Measurements from ENCODE around the gene CDC6.

CDC6 gene

DNA sequence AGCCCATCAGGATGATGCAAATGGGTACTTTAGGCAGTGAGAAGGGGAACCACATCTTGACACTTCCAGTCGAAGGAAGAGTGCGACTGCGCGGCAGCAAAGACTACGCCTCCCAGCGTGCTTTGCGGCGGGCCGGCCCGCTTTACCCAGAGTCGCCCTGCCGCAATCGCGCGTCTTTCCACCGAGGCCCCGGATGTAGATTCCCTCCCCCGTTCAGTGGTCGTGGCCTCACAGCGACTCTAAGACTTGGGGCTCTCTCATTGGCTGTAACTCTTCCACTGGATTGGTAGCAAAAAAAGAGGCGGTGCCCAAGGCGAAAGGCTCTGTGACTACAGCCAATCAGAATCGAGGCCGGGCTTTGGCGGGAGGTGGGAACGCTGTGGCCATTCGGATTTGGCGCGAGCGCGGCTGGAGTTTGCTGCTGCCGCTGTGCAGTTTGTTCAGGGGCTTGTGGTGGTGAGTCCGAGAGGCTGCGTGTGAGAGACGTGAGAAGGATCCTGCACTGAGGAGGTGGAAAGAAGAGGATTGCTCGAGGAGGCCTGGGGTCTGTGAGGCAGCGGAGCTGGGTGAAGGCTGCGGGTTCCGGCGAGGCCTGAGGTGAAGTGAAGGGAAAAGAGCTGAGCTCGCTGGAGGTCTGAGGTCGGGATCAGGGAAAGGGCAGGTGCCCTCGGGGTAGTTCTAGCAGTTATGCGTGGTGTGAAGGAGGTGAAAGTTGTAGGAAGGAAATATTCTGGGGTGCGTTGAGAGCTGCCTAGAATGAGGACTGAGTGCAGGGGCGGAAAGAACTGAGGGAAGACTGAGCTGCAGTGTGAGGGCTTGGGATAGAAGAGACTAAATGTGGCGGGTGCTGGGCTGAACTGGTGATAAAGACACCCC, at the start of gene CDC6 (continued):
- TF ChIP-seq, protein P1, sequence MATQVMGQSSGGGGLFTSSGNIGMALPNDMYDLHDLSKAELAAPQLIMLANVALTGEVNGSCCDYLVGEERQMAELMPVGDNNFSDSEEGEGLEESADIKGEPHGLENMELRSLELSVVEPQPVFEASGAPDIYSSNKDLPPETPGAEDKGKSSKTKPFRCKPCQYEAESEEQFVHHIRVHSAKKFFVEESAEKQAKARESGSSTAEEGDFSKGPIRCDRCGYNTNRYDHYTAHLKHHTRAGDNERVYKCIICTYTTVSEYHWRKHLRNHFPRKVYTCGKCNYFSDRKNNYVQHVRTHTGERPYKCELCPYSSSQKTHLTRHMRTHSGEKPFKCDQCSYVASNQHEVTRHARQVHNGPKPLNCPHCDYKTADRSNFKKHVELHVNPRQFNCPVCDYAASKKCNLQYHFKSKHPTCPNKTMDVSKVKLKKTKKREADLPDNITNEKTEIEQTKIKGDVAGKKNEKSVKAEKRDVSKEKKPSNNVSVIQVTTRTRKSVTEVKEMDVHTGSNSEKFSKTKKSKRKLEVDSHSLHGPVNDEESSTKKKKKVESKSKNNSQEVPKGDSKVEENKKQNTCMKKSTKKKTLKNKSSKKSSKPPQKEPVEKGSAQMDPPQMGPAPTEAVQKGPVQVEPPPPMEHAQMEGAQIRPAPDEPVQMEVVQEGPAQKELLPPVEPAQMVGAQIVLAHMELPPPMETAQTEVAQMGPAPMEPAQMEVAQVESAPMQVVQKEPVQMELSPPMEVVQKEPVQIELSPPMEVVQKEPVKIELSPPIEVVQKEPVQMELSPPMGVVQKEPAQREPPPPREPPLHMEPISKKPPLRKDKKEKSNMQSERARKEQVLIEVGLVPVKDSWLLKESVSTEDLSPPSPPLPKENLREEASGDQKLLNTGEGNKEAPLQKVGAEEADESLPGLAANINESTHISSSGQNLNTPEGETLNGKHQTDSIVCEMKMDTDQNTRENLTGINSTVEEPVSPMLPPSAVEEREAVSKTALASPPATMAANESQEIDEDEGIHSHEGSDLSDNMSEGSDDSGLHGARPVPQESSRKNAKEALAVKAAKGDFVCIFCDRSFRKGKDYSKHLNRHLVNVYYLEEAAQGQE (tag by site-specific recombination; IDR thresholded peaks at IDR 0.05) = peak; percentile 65
- TF ChIP-seq SP7 (tag by site-specific recombination; IDR thresholded peaks at IDR 0.05) (peak; percentile 88), ZNF174 (tag by site-specific recombination; IDR thresholded peaks at IDR 0.05) (no peak), ZSCAN30 (tag by site-specific recombination; IDR thresholded peaks at IDR 0.05) (peak; percentile 17; the same call in 1 of the 2 replicates), ZNF157 (tag by site-specific recombination; IDR thresholded peaks at IDR 0.05) (no peak), ZNF747 (tag by site-specific recombination; IDR thresholded peaks at IDR 0.05) (no peak), WT1 (tag by site-specific recombination; IDR thresholded peaks at IDR 0.05) (peak; percentile 53; the same call in 1 of the 2 replicates), ZIC2 (tag by site-specific recombination; IDR thresholded peaks at IDR 0.05) (peak; percentile 83), OVOL3 (tag by site-specific recombination; IDR thresholded peaks at IDR 0.05) (0 out of 2 replicates have a peak, but pooled peaks have one; percentile 46), ZNF335 (tag by site-specific recombination; conservative IDR thresholded peaks at IDR 0.05) (peak; percentile 66; the same call in 1 of the 2 replicates), ZNF2 (tag by site-specific recombination; IDR thresholded peaks at IDR 0.05) (peak; percentile 98), ZNF341 (tag by site-specific recombination; IDR thresholded peaks at IDR 0.05; ENCODE audit: low read depth) (peak; percentile 64), REPIN1 (tag by site-specific recombination; IDR thresholded peaks at IDR 0.05; ENCODE audit: low read depth) (peak; percentile 60; the same call in 1 of the 2 replicates), KLF9 (tag by site-specific recombination; IDR thresholded peaks at IDR 0.05; ENCODE audit: low read depth) (peak; percentile 61; the same call in 1 of the 2 replicates), ZSCAN23 (tag by site-specific recombination; IDR thresholded peaks at IDR 0.05) (peak; percentile 77; the same call in 1 of the 2 replicates), ZNF792 (tag by site-specific recombination; IDR thresholded peaks at IDR 0.05) (no peak)
- TF ChIP-seq, protein P2, sequence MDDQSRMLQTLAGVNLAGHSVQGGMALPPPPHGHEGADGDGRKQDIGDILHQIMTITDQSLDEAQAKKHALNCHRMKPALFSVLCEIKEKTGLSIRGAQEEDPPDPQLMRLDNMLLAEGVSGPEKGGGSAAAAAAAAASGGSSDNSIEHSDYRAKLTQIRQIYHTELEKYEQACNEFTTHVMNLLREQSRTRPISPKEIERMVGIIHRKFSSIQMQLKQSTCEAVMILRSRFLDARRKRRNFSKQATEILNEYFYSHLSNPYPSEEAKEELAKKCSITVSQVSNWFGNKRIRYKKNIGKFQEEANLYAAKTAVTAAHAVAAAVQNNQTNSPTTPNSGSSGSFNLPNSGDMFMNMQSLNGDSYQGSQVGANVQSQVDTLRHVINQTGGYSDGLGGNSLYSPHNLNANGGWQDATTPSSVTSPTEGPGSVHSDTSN (CRISPR knock-in tag; IDR thresholded peaks at IDR 0.05) = no peak; the same call in 1 of the 2 replicates
- TF ChIP-seq, protein P3, sequence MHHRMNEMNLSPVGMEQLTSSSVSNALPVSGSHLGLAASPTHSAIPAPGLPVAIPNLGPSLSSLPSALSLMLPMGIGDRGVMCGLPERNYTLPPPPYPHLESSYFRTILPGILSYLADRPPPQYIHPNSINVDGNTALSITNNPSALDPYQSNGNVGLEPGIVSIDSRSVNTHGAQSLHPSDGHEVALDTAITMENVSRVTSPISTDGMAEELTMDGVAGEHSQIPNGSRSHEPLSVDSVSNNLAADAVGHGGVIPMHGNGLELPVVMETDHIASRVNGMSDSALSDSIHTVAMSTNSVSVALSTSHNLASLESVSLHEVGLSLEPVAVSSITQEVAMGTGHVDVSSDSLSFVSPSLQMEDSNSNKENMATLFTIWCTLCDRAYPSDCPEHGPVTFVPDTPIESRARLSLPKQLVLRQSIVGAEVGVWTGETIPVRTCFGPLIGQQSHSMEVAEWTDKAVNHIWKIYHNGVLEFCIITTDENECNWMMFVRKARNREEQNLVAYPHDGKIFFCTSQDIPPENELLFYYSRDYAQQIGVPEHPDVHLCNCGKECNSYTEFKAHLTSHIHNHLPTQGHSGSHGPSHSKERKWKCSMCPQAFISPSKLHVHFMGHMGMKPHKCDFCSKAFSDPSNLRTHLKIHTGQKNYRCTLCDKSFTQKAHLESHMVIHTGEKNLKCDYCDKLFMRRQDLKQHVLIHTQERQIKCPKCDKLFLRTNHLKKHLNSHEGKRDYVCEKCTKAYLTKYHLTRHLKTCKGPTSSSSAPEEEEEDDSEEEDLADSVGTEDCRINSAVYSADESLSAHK (tag by site-specific recombination; IDR thresholded peaks at IDR 0.05) = 0 out of 2 replicates have a peak, but pooled peaks have one; percentile 47
- TF ChIP-seq, protein P4, sequence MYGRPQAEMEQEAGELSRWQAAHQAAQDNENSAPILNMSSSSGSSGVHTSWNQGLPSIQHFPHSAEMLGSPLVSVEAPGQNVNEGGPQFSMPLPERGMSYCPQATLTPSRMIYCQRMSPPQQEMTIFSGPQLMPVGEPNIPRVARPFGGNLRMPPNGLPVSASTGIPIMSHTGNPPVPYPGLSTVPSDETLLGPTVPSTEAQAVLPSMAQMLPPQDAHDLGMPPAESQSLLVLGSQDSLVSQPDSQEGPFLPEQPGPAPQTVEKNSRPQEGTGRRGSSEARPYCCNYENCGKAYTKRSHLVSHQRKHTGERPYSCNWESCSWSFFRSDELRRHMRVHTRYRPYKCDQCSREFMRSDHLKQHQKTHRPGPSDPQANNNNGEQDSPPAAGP (tag by site-specific recombination; IDR thresholded peaks at IDR 0.05) = peak; percentile 94
- TF ChIP-seq, protein P5, sequence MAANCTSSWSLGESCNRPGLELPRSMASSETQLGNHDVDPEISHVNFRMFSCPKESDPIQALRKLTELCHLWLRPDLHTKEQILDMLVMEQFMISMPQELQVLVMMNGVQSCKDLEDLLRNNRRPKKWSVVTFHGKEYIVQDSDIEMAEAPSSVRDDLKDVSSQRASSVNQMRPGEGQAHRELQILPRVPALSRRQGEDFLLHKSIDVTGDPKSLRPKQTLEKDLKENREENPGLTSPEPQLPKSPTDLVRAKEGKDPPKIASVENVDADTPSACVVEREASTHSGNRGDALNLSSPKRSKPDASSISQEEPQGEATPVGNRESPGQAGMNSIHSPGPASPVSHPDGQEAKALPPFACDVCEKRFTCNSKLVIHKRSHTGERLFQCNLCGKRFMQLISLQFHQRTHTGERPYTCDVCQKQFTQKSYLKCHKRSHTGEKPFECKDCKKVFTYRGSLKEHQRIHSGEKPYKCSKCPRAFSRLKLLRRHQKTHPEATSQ (tag by site-specific recombination; IDR thresholded peaks at IDR 0.05) = peak; percentile 54; the same call in 1 of the 2 replicates
- TF ChIP-seq, protein P6, sequence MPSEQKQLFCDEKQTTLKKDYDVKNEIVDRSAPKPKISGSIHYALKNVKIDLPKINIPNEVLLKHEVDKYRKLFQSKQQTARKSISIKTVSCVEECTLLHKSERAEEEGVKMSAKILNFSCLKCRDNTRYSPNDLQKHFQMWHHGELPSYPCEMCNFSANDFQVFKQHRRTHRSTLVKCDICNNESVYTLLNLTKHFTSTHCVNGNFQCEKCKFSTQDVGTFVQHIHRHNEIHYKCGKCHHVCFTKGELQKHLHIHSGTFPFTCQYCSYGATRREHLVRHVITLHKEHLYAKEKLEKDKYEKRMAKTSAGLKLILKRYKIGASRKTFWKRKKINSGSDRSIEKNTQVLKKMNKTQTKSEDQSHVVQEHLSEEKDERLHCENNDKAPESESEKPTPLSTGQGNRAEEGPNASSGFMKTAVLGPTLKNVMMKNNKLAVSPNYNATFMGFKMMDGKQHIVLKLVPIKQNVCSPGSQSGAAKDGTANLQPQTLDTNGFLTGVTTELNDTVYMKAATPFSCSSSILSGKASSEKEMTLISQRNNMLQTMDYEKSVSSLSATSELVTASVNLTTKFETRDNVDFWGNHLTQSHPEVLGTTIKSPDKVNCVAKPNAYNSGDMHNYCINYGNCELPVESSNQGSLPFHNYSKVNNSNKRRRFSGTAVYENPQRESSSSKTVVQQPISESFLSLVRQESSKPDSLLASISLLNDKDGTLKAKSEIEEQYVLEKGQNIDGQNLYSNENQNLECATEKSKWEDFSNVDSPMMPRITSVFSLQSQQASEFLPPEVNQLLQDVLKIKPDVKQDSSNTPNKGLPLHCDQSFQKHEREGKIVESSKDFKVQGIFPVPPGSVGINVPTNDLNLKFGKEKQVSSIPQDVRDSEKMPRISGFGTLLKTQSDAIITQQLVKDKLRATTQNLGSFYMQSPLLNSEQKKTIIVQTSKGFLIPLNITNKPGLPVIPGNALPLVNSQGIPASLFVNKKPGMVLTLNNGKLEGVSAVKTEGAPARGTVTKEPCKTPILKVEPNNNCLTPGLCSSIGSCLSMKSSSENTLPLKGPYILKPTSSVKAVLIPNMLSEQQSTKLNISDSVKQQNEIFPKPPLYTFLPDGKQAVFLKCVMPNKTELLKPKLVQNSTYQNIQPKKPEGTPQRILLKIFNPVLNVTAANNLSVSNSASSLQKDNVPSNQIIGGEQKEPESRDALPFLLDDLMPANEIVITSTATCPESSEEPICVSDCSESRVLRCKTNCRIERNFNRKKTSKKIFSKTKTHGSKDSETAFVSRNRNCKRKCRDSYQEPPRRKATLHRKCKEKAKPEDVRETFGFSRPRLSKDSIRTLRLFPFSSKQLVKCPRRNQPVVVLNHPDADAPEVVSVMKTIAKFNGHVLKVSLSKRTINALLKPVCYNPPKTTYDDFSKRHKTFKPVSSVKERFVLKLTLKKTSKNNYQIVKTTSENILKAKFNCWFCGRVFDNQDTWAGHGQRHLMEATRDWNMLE (tag by site-specific recombination; conservative IDR thresholded peaks at IDR 0.05; ENCODE audit: low read depth) = 0 out of 2 replicates have a peak, but pooled peaks have one; percentile 36

Measured in HEK293 (cell line).